Trophoblast cell (in vitro differentiated cells and primary cell): Measurements from ENCODE around the gene SMIM1.

Experiments used
- DNase-seq, 2 donors: peaks; one replicate each; pipeline ENCODE4 v3.0.0-alpha.2; 2016
- H2AFZ ChIP-seq: 2 replicates; pipeline ENCODE4 v1.6.1; 2013; ENCODE audit warnings: low read length, moderate library complexity, mild to moderate bottlenecking; ENCODE audit not compliant: insufficient read depth, poor library complexity
- H2AK5ac ChIP-seq: 2 replicates; pipeline ENCODE4 v1.6.1; 2013; ENCODE audit warnings: mild to moderate bottlenecking, low read length
- H2BK120ac ChIP-seq: 2 replicates; pipeline ENCODE4 v1.6.1; 2013; ENCODE audit warnings: low read length, mild to moderate bottlenecking, moderate library complexity; ENCODE audit not compliant: insufficient read depth, poor library complexity
- H2BK12ac ChIP-seq: 2 replicates; pipeline ENCODE4 v1.6.1; 2013; ENCODE audit warnings: mild to moderate bottlenecking, low read length, moderate library complexity
- H2BK5ac ChIP-seq: 2 replicates; pipeline ENCODE4 v1.6.1; 2013; ENCODE audit warnings: low read length, low read depth, moderate library complexity, mild to moderate bottlenecking; ENCODE audit not compliant: poor library complexity
- H3K14ac ChIP-seq: 2 replicates; pipeline ENCODE4 v1.6.1; 2013; ENCODE audit warnings: mild to moderate bottlenecking, low read length
- H3K18ac ChIP-seq: 2 replicates; pipeline ENCODE4 v1.6.1; 2013; ENCODE audit warnings: mild to moderate bottlenecking, low read length
- H3K23ac ChIP-seq: 2 replicates; pipeline ENCODE4 v1.6.1; 2013; ENCODE audit warnings: low read length
- H3K27ac ChIP-seq: 2 replicates; pipeline ENCODE4 v1.5.1; 2013; ENCODE audit warnings: low read depth, mild to moderate bottlenecking, inconsistent platforms, low read length, moderate library complexity
- H3K27me3 ChIP-seq: 2 replicates; pipeline ENCODE4 v1.6.1; 2013; ENCODE audit warnings: inconsistent platforms, mild to moderate bottlenecking, low read length, moderate library complexity; ENCODE audit not compliant: insufficient read depth
- H3K36me3 ChIP-seq, 2 experiments: 1 replicate in 1 of 2; 2 replicates in 1 of 2; pipeline ENCODE4 v1.6.1; 2013; ENCODE audit warnings: low read length in 2 of 2, mild to moderate bottlenecking in 2 of 2, moderate library complexity in 1 of 2; ENCODE audit not compliant: insufficient read depth in 2 of 2, control insufficient read depth in 1 of 2
- H3K4ac ChIP-seq: 2 replicates; pipeline ENCODE4 v1.6.1; 2013; ENCODE audit warnings: low read depth, mild to moderate bottlenecking, low read length, moderate library complexity
- H3K4me1 ChIP-seq, 2 experiments: 1 replicate in 1 of 2; 2 replicates in 1 of 2; pipeline ENCODE4 v1.6.1; 2013; ENCODE audit warnings: low read length in 2 of 2, mild to moderate bottlenecking in 2 of 2, moderate library complexity in 1 of 2; ENCODE audit not compliant: insufficient read depth in 2 of 2, control insufficient read depth in 1 of 2
- H3K4me2 ChIP-seq: 2 replicates; pipeline ENCODE4 v1.6.1; 2013; ENCODE audit warnings: inconsistent platforms, mild to moderate bottlenecking, low read length, moderate library complexity
- H3K4me3 ChIP-seq: 2 replicates; pipeline ENCODE4 v1.5.1; 2013; ENCODE audit warnings: mild to moderate bottlenecking, low read depth, low read length, inconsistent platforms
- H3K79me1 ChIP-seq: one replicate; pipeline ENCODE4 v1.6.1; 2013; ENCODE audit warnings: low read length
- H3K79me2 ChIP-seq: 2 replicates; pipeline ENCODE4 v1.6.1; 2013; ENCODE audit warnings: low read length, mild to moderate bottlenecking; ENCODE audit not compliant: control insufficient read depth, insufficient read depth, poor library complexity
- H3K9ac ChIP-seq: 2 replicates; pipeline ENCODE4 v1.6.1; 2013; ENCODE audit warnings: mild to moderate bottlenecking, low read length
- H3K9me3 ChIP-seq: 2 replicates; pipeline ENCODE4 v1.6.1; 2013; ENCODE audit warnings: low read depth, mild to moderate bottlenecking, control low read depth, inconsistent platforms, low read length; ENCODE audit not compliant: insufficient read depth
- H4K12ac ChIP-seq: 2 replicates; pipeline ENCODE4 v1.6.1; 2013; ENCODE audit warnings: low read depth, mild to moderate bottlenecking, low read length, moderate library complexity
- H4K8ac ChIP-seq: 2 replicates; pipeline ENCODE4 v1.6.1; 2013; ENCODE audit warnings: low read depth, mild to moderate bottlenecking, low read length, moderate library complexity
- H4K91ac ChIP-seq: one replicate; pipeline ENCODE4 v1.6.1; 2013; ENCODE audit warnings: low read depth, mild to moderate bottlenecking, low read length, moderate library complexity
- WGBS: extraction: QIAGEN DNeasy Blood & Tissue Kit; methylation state at CpG from one replicate; pipeline ENCODE4 v1.1.7; 2013; ENCODE audit warnings: missing lambda C conversion rate; ENCODE audit not compliant: insufficient read length, insufficient coverage; ENCODE audit errors: extremely low coverage; 5-methylcytosine and 5-hydroxymethylcytosine counted together

Gene SMIM1

DNA sequence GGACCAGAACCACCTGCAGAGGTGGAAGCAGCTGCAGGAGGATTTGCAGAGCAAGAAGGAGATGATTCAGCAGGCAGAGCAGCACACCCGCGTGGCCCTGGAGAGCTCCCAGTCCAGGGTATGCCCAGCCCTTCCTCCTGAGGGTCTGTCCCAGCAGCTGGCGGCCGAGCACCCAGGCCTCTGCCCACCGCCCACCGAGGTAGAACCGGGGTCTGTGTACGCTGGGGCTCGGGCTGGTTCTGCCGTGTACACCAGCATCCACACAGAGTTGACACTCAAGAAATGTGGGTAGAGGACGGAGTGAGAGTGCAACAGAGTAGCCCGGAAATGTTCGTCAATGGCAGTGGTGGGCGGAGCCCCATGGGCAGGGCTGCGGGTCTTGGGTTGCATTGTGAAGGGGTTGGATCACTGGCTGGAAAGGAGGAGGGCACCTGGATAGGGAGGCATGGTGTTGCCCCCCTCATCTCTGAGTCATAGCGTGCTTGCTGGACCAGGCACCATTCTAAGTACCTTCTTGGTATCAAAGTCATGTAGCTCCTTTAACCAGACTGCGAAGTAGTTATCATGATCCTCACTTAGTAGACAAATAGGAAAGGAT lies 5.1 kb upstream of the SMIM1 start:
- H3K9me3 ChIP-seq: no peaks in the 10 kb centered on the region
- peaks cover 5 to 7% of the 10 kb centered on the region in 2 experiments for H3K4me1 ChIP-seq
- H3K18ac ChIP-seq: no peak overlapping the region
- H3K27me3 ChIP-seq: no peaks in the 10 kb centered on the region
- H3K79me1 ChIP-seq: peaks cover 3% of the 10 kb centered on the region
- no peak overlapping the region for H3K4ac ChIP-seq
- WGBS: no CpG with 5 or more reads among the region's 17 CpGs
- H3K14ac ChIP-seq: no peak overlapping the region
- H2AK5ac ChIP-seq: no peak overlapping the region
- H3K79me2 ChIP-seq: no peaks in the 10 kb centered on the region
- H2BK120ac ChIP-seq: no peak overlapping the region
- no peak overlapping the region for H3K23ac ChIP-seq
- H3K9ac ChIP-seq: no peak overlapping the region
- no peak overlapping the region for H2AFZ ChIP-seq
- H4K8ac ChIP-seq: no peak overlapping the region
- no peak overlapping the region for H4K12ac ChIP-seq
- no peak overlapping the region for H3K4me3 ChIP-seq
- no peak overlapping the region for H2BK12ac ChIP-seq
- H3K27ac ChIP-seq: no peak overlapping the region
- no peak for DNase-seq
- H3K36me3 ChIP-seq: no peaks in the 10 kb centered on the region
- H4K91ac ChIP-seq: no peak overlapping the region
- H3K4me2 ChIP-seq: no peak overlapping the region
- H2BK5ac ChIP-seq: no peak overlapping the region

GRCh38 chr1:3768811-3769390 lies 3.6 kb upstream of the SMIM1 start:
- no peak overlapping the region for H2BK12ac ChIP-seq
- no peak for DNase-seq
- H4K8ac ChIP-seq: no peak overlapping the region
- H2AFZ ChIP-seq: no peak overlapping the region
- no peak overlapping the region for H3K14ac ChIP-seq
- H3K79me1 ChIP-seq: peaks cover 7% of the 10 kb centered on the region
- H2AK5ac ChIP-seq: no peak overlapping the region
- no peak overlapping the region for H2BK120ac ChIP-seq
- H4K12ac ChIP-seq: no peak overlapping the region
- H2BK5ac ChIP-seq: no peak overlapping the region
- H3K18ac ChIP-seq: no peak overlapping the region
- H3K4me2 ChIP-seq: no peak overlapping the region
- no peak overlapping the region for H4K91ac ChIP-seq
- H3K36me3 ChIP-seq: no peaks in the 10 kb centered on the region
- H3K4ac ChIP-seq: no peak overlapping the region
- peaks cover 10 to 19% of the 10 kb centered on the region in 2 experiments for H3K4me1 ChIP-seq
- H3K9me3 ChIP-seq: no peaks in the 10 kb centered on the region
- WGBS: no CpG with 5 or more reads among the region's 22 CpGs
- no peak overlapping the region for H3K23ac ChIP-seq
- no peak overlapping the region for H3K9ac ChIP-seq
- no peaks in the 10 kb centered on the region for H3K79me2 ChIP-seq
- H3K4me3 ChIP-seq: no peak overlapping the region
- no peaks in the 10 kb centered on the region for H3K27me3 ChIP-seq
- H3K27ac ChIP-seq: no peak overlapping the region

DNA sequence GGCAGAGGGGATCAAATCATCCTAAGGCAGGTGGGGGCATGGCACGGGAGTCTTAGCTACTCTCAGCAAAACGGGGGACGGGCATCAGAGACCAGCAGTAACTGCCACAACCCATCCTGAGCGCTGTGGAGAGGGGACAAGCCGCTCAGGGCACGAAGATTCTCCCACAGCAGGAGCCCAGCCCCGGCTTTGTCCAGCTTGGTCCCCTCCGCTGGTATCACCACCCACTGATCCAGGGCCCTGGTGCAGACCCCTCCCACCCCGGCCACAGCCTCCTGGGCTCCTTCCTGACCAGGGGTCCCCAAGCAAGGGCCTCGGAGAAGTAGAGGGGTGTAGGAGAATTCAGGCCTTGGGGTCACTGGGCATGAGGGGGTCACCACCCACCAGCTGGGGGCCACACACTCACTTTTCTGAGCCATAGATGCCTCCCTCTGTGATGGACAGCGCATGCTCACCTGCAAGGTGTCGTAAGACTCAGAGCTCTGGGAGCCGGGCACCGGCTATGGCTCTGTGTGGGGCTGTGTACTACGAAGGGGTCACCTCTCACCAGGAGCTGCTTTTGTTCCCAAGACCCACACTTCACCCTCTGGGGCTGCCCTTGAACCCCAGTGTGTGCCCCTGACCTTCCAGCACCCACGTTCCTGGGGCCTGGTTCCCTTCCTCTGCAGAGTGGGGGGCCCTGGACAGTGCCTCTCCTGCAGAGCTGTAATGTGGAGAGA lies 2.3 kb upstream of the SMIM1 start:
- no peak overlapping the region for H4K12ac ChIP-seq
- no CpG with 5 or more reads among the region's 16 CpGs for WGBS
- no peak for DNase-seq

DNA sequence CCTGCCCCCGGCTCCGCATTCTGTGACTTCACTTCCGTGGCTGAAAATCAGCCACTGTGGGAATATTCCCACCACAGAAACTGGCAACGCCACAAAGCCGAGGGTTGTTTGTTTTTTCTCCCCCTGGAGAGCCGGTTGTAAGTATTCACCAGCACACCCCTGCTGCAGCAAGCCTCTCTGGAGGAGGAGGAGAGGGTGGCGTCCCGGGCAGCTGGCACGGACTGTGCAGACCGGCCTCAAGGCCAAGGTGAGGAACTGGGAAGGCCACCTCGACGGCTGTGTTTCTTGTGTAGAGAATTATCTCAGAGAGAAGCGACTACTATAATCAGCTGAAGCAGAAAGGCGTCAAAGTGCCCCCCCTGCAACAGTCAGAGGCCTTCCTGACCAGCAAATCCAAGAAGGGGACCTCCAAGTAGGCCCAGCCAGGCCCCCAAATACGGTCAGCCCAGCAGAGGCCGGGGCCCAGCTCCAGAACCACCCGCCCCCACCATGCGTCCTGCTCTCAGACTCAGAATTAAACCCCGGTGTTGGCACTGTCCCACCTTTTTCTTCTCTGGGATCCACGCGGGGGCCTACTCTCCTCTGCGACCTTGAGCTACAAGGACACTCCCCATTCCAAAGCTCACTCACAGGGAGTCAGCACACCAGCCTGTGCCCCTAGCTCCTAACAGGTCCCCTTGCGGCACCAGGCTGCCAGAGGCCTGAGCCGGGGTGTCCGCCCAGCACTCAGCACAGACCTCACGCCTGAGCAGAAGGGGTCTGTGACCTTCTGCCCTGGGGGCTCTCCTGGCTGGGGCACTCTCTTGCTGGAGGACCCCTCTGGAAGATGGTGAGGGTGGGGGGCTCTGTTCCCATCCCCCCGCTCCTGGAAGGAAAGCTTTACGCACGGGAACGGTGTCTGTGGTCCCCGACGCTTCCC lies 1.2 kb upstream of the SMIM1 start:
- no peaks in the 10 kb centered on the region for H3K9me3 ChIP-seq
- peaks cover 7% of the 10 kb centered on the region for H3K79me1 ChIP-seq
- no peak overlapping the region for H3K4ac ChIP-seq
- no CpG with 5 or more reads among the region's 32 CpGs for WGBS
- H3K9ac ChIP-seq: no peak overlapping the region
- H3K4me3 ChIP-seq: no peak overlapping the region
- no peaks in the 10 kb centered on the region for H3K27me3 ChIP-seq
- H3K79me2 ChIP-seq: no peaks in the 10 kb centered on the region
- DNase-seq: no peak
- H3K14ac ChIP-seq: peak overlapping the region; percentile 33
- peaks cover 18 to 37% of the 10 kb centered on the region in 2 experiments for H3K4me1 ChIP-seq
- no peak overlapping the region for H2BK5ac ChIP-seq
- peak overlapping the region; percentile 90 for H3K4me2 ChIP-seq
- H2BK120ac ChIP-seq: no peak overlapping the region
- H2BK12ac ChIP-seq: no peak overlapping the region
- H2AFZ ChIP-seq: no peak overlapping the region
- H3K27ac ChIP-seq: no peak overlapping the region
- peak overlapping the region; percentile 83 for H4K8ac ChIP-seq
- no peak overlapping the region for H3K18ac ChIP-seq
- H3K36me3 ChIP-seq: no peaks in the 10 kb centered on the region
- H3K23ac ChIP-seq: no peak overlapping the region
- peak overlapping the region; percentile 65 for H4K12ac ChIP-seq
- peak overlapping the region; percentile 5 for H4K91ac ChIP-seq
- H2AK5ac ChIP-seq: no peak overlapping the region

More for the DNA sequence above, 2.3 kb upstream of the SMIM1 start:
- Histone ChIP-seq H3K9ac (no peak overlapping the region), H3K36me3 (no peaks in the 10 kb centered on the region), H3K4ac (no peak overlapping the region), H2AFZ (no peak overlapping the region), H3K9me3 (no peaks in the 10 kb centered on the region), H2AK5ac (no peak overlapping the region), H4K8ac (no peak overlapping the region), H3K4me3 (no peak overlapping the region), H2BK120ac (no peak overlapping the region), H3K18ac (no peak overlapping the region), H2BK12ac (no peak overlapping the region), H3K79me2 (no peaks in the 10 kb centered on the region), H4K91ac (no peak overlapping the region), H3K4me1 (peaks cover 14 to 29% of the 10 kb centered on the region in 2 experiments), H3K79me1 (peaks cover 7% of the 10 kb centered on the region), H3K23ac (no peak overlapping the region), H2BK5ac (no peak overlapping the region), H3K27ac (no peak overlapping the region), H3K4me2 (no peak overlapping the region), H3K14ac (no peak overlapping the region), H3K27me3 (no peaks in the 10 kb centered on the region)
